Peyer's patch (tissue), 4 donors: Measurements from ENCODE around the gene UFC1. TPM values are rescaled to one million over a fixed set of nuclear protein-coding genes. Genes with fewer than 3 reads are reported as not detected.

ENCODE experiments used
- DNase-seq, 3 donors: peaks; one replicate each; pipeline ENCODE4 v3.0.0-alpha.2; 2017 to 2019
- H3K27ac ChIP-seq, 4 donors: fragments of 200-600 bp; sonication (generic); one replicate each; pipeline ENCODE4 v1.5.1; 2016 to 2019
- H3K27me3 ChIP-seq, 2 donors: fragments of 200-600 bp; sonication (generic); one replicate each; pipeline ENCODE4 v1.5.1; 2019
- H3K36me3 ChIP-seq, 3 donors: fragments of 200-600 bp; sonication (generic); one replicate each; pipeline ENCODE4 v1.5.1; 2016 to 2019
- H3K4me1 ChIP-seq, 4 donors: fragments of 200-600 bp; sonication (generic); one replicate each; pipeline ENCODE4 v1.5.1; 2016 to 2019
- H3K4me3 ChIP-seq, 4 donors: fragments of 200-600 bp; sonication (generic); 1 replicate in 3 of 4; 2 replicates in 1 of 4; pipeline ENCODE4 v1.5.1; 2016 to 2019; ENCODE audit warnings: mild to moderate bottlenecking in 1 of 4
- H3K9me3 ChIP-seq, 4 donors: fragments of 200-600 bp; sonication (generic); one replicate each; pipeline ENCODE4 v1.5.1; 2016 to 2019; ENCODE audit warnings: mild to moderate bottlenecking in 1 of 4
- POLR2A ChIP-seq, 2 donors: fragments of 450-650 bp; IDR thresholded peaks; one replicate each; pipeline ENCODE4 v1.5.1; 2017; ENCODE audit warnings: antibody characterized with exemption in 2 of 2, mild to moderate bottlenecking in 2 of 2, moderate library complexity in 2 of 2
- total RNA-seq, 4 donors: library from RNA; depleted of rRNA; stranded (reverse); fragments of >200 nt; gene quantifications; one replicate each; pipeline ENCODE4 v1.1.0, GENCODE V29; 2016
- TF ChIP-seq, protein P1 (sequence below), 6 experiments: fragments of 450-650 bp in 4 of 6; fragments of 200-600 bp in 2 of 6; sonication (generic) in 1 of 6; IDR thresholded peaks; one replicate each; pipeline ENCODE4 v1.5.1; 2017 to 2019; ENCODE audit warnings: antibody characterized with exemption in 6 of 6, mild to moderate bottlenecking in 3 of 6, moderate library complexity in 1 of 6

The UFC1 gene
- total RNA-seq, 4 donors from 2014 or later, result 36.9 to 82.5 (median 61.7) TPM

GRCh38 chr1:161177112-161177935, 23.5 kb downstream of the UFC1 start, which contains the start of gene B4GALT3:
TSS of gene B4GALT3 (minus strand) at chr1:161177507. CDS start at chr1:161176060, 1,447 bp downstream.
- DNase-seq, result peak; percentile 91 to 97 (median 96)
- H3K9me3 ChIP-seq, result no peaks in the 10 kb centered on the region
- peak within 1 kb of the TSS; percentile 65 to 80 (median 70) for H3K4me3 ChIP-seq
- H3K27ac ChIP-seq, result peak within 1 kb of the TSS; percentile 84 to 87 (median 86)
- peaks cover 0 to 28% (median 0%) of the 10 kb centered on the region in 3 donors for H3K36me3 ChIP-seq
- H3K4me1 ChIP-seq, result peaks cover 3 to 26% (median 12%) of the 10 kb centered on the region in 4 donors
- peak; percentile 44 to 74 for TF ChIP-seq POLR2A (IDR thresholded peaks at IDR 0.05)
- TF ChIP-seq, protein P1, sequence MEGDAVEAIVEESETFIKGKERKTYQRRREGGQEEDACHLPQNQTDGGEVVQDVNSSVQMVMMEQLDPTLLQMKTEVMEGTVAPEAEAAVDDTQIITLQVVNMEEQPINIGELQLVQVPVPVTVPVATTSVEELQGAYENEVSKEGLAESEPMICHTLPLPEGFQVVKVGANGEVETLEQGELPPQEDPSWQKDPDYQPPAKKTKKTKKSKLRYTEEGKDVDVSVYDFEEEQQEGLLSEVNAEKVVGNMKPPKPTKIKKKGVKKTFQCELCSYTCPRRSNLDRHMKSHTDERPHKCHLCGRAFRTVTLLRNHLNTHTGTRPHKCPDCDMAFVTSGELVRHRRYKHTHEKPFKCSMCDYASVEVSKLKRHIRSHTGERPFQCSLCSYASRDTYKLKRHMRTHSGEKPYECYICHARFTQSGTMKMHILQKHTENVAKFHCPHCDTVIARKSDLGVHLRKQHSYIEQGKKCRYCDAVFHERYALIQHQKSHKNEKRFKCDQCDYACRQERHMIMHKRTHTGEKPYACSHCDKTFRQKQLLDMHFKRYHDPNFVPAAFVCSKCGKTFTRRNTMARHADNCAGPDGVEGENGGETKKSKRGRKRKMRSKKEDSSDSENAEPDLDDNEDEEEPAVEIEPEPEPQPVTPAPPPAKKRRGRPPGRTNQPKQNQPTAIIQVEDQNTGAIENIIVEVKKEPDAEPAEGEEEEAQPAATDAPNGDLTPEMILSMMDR (IDR thresholded peaks at IDR 0.05), result peak in 2 of 6 experiments; percentile 3 to 24
- H3K27me3 ChIP-seq, result no peaks in the 10 kb centered on the region

- Histone ChIP-seq H3K36me3 (peaks cover 0 to 23% (median 0%) of the 10 kb centered on the region in 3 donors), H3K4me3 (peak overlapping the region; percentile 65 to 80 (median 70)), H3K27me3 (no peaks in the 10 kb centered on the region), H3K4me1 (peaks cover 3 to 23% (median 13%) of the 10 kb centered on the region in 4 donors), H3K27ac (peak overlapping the region; percentile 84 to 87 (median 86)), H3K9me3 (no peaks in the 10 kb centered on the region)
- TF ChIP-seq, protein P1 (IDR thresholded peaks at IDR 0.05), result no peak
- TF ChIP-seq POLR2A (IDR thresholded peaks at IDR 0.05), result no peak
- DNase-seq, result no peak
These were observed 24.1 kb downstream of the UFC1 start for GRCh38 chr1:161177936-161178244.

DNA sequence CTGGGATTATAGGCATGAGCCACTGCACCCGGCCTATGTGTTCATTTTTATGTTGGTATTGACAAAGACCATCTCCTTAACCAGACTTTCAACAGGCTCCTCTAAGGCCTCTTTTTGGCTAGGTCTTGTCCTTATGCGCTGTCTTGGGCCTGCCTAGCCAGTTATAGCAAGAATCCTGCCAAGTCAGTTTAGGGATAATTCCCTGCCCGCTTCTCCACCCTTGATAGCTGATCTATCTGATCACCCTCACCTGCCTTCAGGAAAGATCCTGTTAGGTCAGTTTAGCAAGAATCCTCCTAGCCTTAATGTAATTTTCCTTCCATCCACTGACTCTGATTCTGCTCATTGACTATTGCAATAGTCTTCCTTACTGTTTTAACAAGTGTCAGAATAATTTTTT, 25.9 kb downstream of the UFC1 start:
- Histone ChIP-seq H3K27ac (no peak overlapping the region), H3K4me3 (no peak overlapping the region), H3K27me3 (no peaks in the 10 kb centered on the region), H3K9me3 (no peaks in the 10 kb centered on the region), H3K36me3 (peaks cover 0 to 5% (median 0%) of the 10 kb centered on the region in 3 donors), H3K4me1 (peaks cover 3 to 24% (median 14%) of the 10 kb centered on the region in 4 donors)
- TF ChIP-seq, protein P1 (IDR thresholded peaks at IDR 0.05), result no peak
- no peak for TF ChIP-seq POLR2A (IDR thresholded peaks at IDR 0.05)
- peak in 1 of 3 donors; percentile 0 for DNase-seq

- Histone ChIP-seq H3K4me1 (peaks cover 3 to 30% (median 12%) of the 10 kb centered on the region in 4 donors), H3K27me3 (no peaks in the 10 kb centered on the region), H3K9me3 (no peaks in the 10 kb centered on the region), H3K4me3 (no peak overlapping the region), H3K27ac (no peak overlapping the region), H3K36me3 (no peaks in the 10 kb centered on the region)
- no peak for DNase-seq
- no peak for TF ChIP-seq POLR2A (IDR thresholded peaks at IDR 0.05)
- TF ChIP-seq, protein P1 (IDR thresholded peaks at IDR 0.05), result peak in 4 of 6 experiments; percentile 4 to 33 (median 14)
These were observed 26.9 kb downstream of the UFC1 start for GRCh38 chr1:161180639-161181038.

DNA sequence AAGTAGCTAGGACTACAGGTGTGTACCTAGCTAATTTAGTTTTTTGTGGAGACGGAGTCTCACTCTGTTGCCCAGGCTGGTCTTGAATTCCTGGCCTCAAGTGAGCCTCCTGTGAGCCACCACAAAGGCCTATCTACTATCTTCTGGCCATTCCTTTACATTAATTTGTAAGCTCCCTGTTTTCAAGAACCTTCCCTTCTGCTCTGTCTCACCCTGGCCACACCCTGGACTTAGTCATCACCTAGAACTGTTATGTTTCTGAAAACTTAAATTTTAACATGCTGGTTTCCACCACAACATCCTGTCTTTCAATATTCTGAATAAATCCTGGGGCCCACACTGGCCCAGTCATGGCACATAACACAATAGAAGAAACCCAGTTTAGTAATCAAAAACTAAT, 28.4 kb downstream of the UFC1 start:
- Histone ChIP-seq H3K27me3 (no peaks in the 10 kb centered on the region), H3K4me1 (peaks cover 0 to 23% (median 6%) of the 10 kb centered on the region in 4 donors), H3K9me3 (no peaks in the 10 kb centered on the region), H3K36me3 (no peaks in the 10 kb centered on the region), H3K27ac (peak overlapping the region; percentile 46 to 72 (median 56)), H3K4me3 (no peak overlapping the region)
- TF ChIP-seq POLR2A (IDR thresholded peaks at IDR 0.05), result no peak
- TF ChIP-seq, protein P1 (IDR thresholded peaks at IDR 0.05), result no peak
- peak in 2 of 3 donors; percentile 3 to 39 for DNase-seq
